Uterus (tissue), 4 donors: ENCODE data around the gene PAK2. TPM values are rescaled to one million over a fixed set of nuclear protein-coding genes. Genes with fewer than 3 reads are reported as not detected.

ENCODE experiments used
- DNase-seq, 2 donors: peaks; one replicate each; pipeline ENCODE4 v3.0.0-alpha.2; 2019 to 2020
- H3K27ac ChIP-seq, 2 donors: fragments of 200-600 bp; sonication (generic); 1 replicate in 1 of 2; 2 replicates in 1 of 2; pipeline ENCODE4 v1.5.1; 2016 to 2018
- H3K27me3 ChIP-seq, 2 donors: fragments of 200-600 bp; sonication (generic); one replicate each; pipeline ENCODE4 v1.5.1; 2018 to 2019; ENCODE audit warnings: control low read depth in 1 of 2
- H3K36me3 ChIP-seq, 2 donors: fragments of 200-600 bp; sonication (generic); one replicate each; pipeline ENCODE4 v1.5.1; 2019; ENCODE audit warnings: control low read depth in 1 of 2
- H3K4me1 ChIP-seq, 2 donors: fragments of 200-600 bp; sonication (generic); one replicate each; pipeline ENCODE4 v1.5.1; 2018 to 2019; ENCODE audit warnings: control low read depth in 1 of 2
- H3K4me3 ChIP-seq, 2 donors: fragments of 200-600 bp; sonication (generic); 1 replicate in 1 of 2; 2 replicates in 1 of 2; pipeline ENCODE4 v1.5.1; 2018 to 2019; ENCODE audit warnings: mild to moderate bottlenecking in 1 of 2
- H3K9me3 ChIP-seq, 2 donors: fragments of 200-600 bp; sonication (generic); one replicate each; pipeline ENCODE4 v1.5.1; 2019; ENCODE audit warnings: control low read depth in 1 of 2
- CTCF ChIP-seq, 4 experiments: fragments of 200-600 bp in 2 of 4; fragments of 450-650 bp in 2 of 4; sonication (generic) in 2 of 4; IDR thresholded peaks; one replicate each; pipeline ENCODE4 v1.5.1; 2016 to 2019; ENCODE audit warnings: antibody characterized with exemption in 4 of 4, mild to moderate bottlenecking in 2 of 4, moderate library complexity in 1 of 4
- POLR2A ChIP-seq, 2 donors: fragments of 450-650 bp; IDR thresholded peaks; one replicate each; pipeline ENCODE4 v1.6.1; 2016; ENCODE audit warnings: antibody characterized with exemption in 2 of 2, mild to moderate bottlenecking in 1 of 2, moderate library complexity in 1 of 2
- intact Hi-C: fragments of 100-400 bp; cut with DNase I; formaldehyde crosslinking; loops from one replicate; pipeline ENCODE4 v1.15.1; 2023; ENCODE audit warnings: low total_unique reads
- total RNA-seq, 4 donors: library from RNA; depleted of rRNA in 3 of 4; stranded (reverse); fragments of >200 nt in 3 of 4; gene quantifications; one replicate each; pipeline versions ENCODE4 v1.1.0 to v1.2.4, GENCODE V29; 2014 to 2023
- donor health status: DM: yes; HTN: yes; CAD: no.

PAK2 gene
- total RNA-seq, 4 donors from 2014 or later = 22.1 to 65.8 (median 49.5) TPM

GRCh38 chr3:196706327-196706726 lies 33.3 kb upstream of the PAK2 start:
- H3K9me3 ChIP-seq = no peaks in the 10 kb centered on the region
- H3K4me3 ChIP-seq = no peak overlapping the region
- no peaks in the 10 kb centered on the region for H3K36me3 ChIP-seq
- intact Hi-C loops = no loop called here
- no peaks in the 10 kb centered on the region for H3K27me3 ChIP-seq
- no peak for DNase-seq
- H3K4me1 ChIP-seq = peaks cover 0 to 5% of the 10 kb centered on the region in 2 donors
- H3K27ac ChIP-seq = no peak overlapping the region
- TF ChIP-seq POLR2A (IDR thresholded peaks at IDR 0.05) (no peak), CTCF (IDR thresholded peaks at IDR 0.05) (no peak)

- Histone ChIP-seq H3K9me3 (no peaks in the 10 kb centered on the region), H3K4me1 (peaks cover 0 to 6% of the 10 kb centered on the region in 2 donors), H3K36me3 (no peaks in the 10 kb centered on the region), H3K27me3 (no peaks in the 10 kb centered on the region), H3K27ac (no peak overlapping the region), H3K4me3 (no peak overlapping the region)
- intact Hi-C loops = no loop called here
- DNase-seq = no peak
- TF ChIP-seq CTCF (IDR thresholded peaks at IDR 0.05) (no peak), POLR2A (IDR thresholded peaks at IDR 0.05) (no peak)
Observed at GRCh38 chr3:196706731-196707130, 32.9 kb upstream of the PAK2 start.

- no peak overlapping the region for H3K27ac ChIP-seq
- no peak for DNase-seq
- peaks cover 0 to 6% of the 10 kb centered on the region in 2 donors for H3K4me1 ChIP-seq
- H3K36me3 ChIP-seq = no peaks in the 10 kb centered on the region
- intact Hi-C loops = no loop called here
- TF ChIP-seq CTCF (IDR thresholded peaks at IDR 0.05) = no peak
- no peak for TF ChIP-seq POLR2A (IDR thresholded peaks at IDR 0.05)
- H3K9me3 ChIP-seq = no peaks in the 10 kb centered on the region
- H3K27me3 ChIP-seq = no peaks in the 10 kb centered on the region
- no peak overlapping the region for H3K4me3 ChIP-seq
Observed at GRCh38 chr3:196707566-196707965, 32.1 kb upstream of the PAK2 start.

- no peak overlapping the region for H3K4me3 ChIP-seq
- no peaks in the 10 kb centered on the region for H3K9me3 ChIP-seq
- H3K36me3 ChIP-seq = no peaks in the 10 kb centered on the region
- DNase-seq = no peak
- no peak overlapping the region for H3K27ac ChIP-seq
- no peak for TF ChIP-seq POLR2A (IDR thresholded peaks at IDR 0.05)
- intact Hi-C loops = no loop called here
- H3K4me1 ChIP-seq = peaks cover 0 to 6% of the 10 kb centered on the region in 2 donors
- no peaks in the 10 kb centered on the region for H3K27me3 ChIP-seq
Observed at GRCh38 chr3:196708467-196708866, 31.2 kb upstream of the PAK2 start.

GRCh38 chr3:196711838-196712513 lies 27.7 kb upstream of the PAK2 start, which contains the start of the genes CEP19 and PIGX:
TSS of gene CEP19 (minus strand) at chr3:196712250. CDS start at chr3:196708657, 3,593 bp downstream.
TSS of gene PIGX (plus strand) at chr3:196712377.
- Histone ChIP-seq H3K4me3 (peak within 1 kb of the TSS; percentile 73 to 94), H3K27ac (peak within 1 kb of the TSS; percentile 86 to 89), H3K9me3 (no peaks in the 10 kb centered on the region), H3K27me3 (no peaks in the 10 kb centered on the region), H3K4me1 (peaks cover 0 to 6% of the 10 kb centered on the region in 2 donors), H3K36me3 (no peaks in the 10 kb centered on the region)
- intact Hi-C loops = no loop called here
- peak; percentile 75 to 88 for DNase-seq
- TF ChIP-seq POLR2A (IDR thresholded peaks at IDR 0.05) (peak; percentile 83 to 88), CTCF (IDR thresholded peaks at IDR 0.05) (peak in 3 of 4 experiments; percentile 19 to 43 (median 24))
